ENCODE results near the gene PLD6. TPM values are rescaled to one million over a fixed set of nuclear protein-coding genes. Genes with fewer than 3 reads are reported as not detected.

Gene PLD6
- total RNA-seq, 3 donors from 2014 or later (not counting 1 experiment from before 2014, with no cell fraction given): 0.45 to 1.7 (median 0.84) TPM

DNA sequence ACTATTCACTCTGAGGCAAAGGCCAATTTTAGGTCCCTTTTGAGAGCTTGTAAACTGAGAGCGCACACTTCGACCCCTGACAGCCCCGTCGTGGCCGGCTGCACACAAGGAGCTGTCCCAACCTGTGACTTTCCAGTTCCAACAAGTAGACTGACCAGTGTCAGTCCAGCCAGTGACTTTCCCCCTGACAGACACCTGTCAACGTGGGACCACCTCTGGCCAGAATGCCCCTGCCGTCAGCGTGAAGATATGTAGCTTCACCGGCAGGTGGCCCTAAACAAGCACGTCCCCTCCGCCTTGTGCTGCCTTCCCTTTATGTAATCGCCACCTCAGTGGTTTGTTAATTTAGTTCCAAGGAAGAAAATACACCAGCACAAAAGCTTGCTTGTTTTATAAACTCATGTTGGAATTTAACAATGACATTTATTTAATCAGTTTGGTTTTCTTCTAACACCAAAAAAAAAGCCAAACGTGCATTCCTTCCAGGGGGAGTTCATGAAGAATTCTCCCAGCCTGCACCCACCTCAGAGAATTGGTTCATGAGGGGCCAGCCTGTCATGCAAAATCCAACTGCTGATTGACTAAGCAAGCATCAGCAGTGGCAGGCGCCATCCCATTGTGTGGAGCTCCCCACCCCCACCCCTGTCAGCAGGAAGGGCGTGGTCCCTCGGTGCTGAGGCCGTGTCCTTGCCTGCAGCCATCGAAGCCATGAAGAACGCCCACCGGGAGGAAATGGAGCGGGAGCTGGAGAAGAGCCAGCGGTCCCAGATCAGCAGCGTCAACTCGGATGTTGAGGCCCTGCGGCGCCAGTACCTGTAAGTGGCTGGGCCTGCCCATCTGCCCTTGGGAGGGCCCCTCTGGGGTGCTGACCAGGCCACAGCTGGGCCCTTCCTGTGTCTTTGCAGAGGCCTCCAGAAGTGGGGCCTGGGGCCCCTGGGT, 33.9 kb downstream of the PLD6 start:
- H3K9me3 Mint-ChIP-seq: no peaks in the 10 kb centered on the region
- no peak overlapping the region for H3K4me3 Mint-ChIP-seq
- ATAC-seq (peak in 1 of 3 donors; percentile 17), DNase-seq (no peak)
- peaks cover 29 to 34% of the 10 kb centered on the region in 2 donors for H3K4me1 Mint-ChIP-seq
- intact Hi-C loops (cut with micrococcal nuclease): no loop called here
- WGBS (ENCODE audit: insufficient coverage): 82% methylated on average over 26 of the region's 26 CpGs
- Histone ChIP-seq H3K27me3 (ENCODE audit: control insufficient read depth, insufficient read depth, low read length) (no peaks in the 10 kb centered on the region), H3K9me3 (ENCODE audit: control insufficient read depth, insufficient read depth, low read length) (no peaks in the 10 kb centered on the region), H3K27ac (ENCODE audit: low read length) (no peak overlapping the region), H3K36me3 (ENCODE audit: control insufficient read depth, insufficient read depth, low read length) (peaks cover 70% of the 10 kb centered on the region), H3K4me3 (ENCODE audit: low read length) (no peak overlapping the region), H3K4me1 (ENCODE audit: control insufficient read depth, insufficient read depth, low read length) (peaks cover 38% of the 10 kb centered on the region)
- peak overlapping the region; percentile 46 to 57 for H3K27ac Mint-ChIP-seq
- no peaks in the 10 kb centered on the region for H3K27me3 Mint-ChIP-seq (ENCODE audit: low read depth in 2 of 2)
- TF ChIP-seq, protein P1, sequence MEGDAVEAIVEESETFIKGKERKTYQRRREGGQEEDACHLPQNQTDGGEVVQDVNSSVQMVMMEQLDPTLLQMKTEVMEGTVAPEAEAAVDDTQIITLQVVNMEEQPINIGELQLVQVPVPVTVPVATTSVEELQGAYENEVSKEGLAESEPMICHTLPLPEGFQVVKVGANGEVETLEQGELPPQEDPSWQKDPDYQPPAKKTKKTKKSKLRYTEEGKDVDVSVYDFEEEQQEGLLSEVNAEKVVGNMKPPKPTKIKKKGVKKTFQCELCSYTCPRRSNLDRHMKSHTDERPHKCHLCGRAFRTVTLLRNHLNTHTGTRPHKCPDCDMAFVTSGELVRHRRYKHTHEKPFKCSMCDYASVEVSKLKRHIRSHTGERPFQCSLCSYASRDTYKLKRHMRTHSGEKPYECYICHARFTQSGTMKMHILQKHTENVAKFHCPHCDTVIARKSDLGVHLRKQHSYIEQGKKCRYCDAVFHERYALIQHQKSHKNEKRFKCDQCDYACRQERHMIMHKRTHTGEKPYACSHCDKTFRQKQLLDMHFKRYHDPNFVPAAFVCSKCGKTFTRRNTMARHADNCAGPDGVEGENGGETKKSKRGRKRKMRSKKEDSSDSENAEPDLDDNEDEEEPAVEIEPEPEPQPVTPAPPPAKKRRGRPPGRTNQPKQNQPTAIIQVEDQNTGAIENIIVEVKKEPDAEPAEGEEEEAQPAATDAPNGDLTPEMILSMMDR (IDR thresholded peaks at IDR 0.05): no peak
- no peaks in the 10 kb centered on the region for H3K36me3 Mint-ChIP-seq

DNA sequence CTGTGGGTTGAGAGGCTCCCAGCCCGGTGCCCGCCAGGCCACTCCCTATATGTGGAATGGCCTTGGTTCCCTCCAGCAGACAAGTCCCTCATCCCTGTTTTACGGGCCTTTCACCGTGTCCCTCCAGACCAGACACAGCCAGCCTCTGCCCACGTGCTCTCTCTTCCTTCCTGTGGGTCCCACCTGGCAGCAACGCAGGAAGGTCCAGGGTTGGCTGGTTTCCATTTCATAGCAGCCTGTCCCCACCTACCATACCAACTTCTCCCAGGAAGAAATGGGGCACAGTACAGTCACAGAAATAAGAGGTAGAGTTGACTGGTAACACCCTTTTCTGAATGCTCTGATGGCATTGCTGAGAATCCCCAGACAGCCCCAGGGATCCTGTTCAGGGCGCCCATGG, 34.9 kb downstream of the PLD6 start:
- Mint-ChIP-seq H3K36me3 (no peaks in the 10 kb centered on the region), H3K27ac (peak overlapping the region; percentile 29 to 53), H3K4me1 (peaks cover 29 to 37% of the 10 kb centered on the region in 2 donors), H3K9me3 (no peaks in the 10 kb centered on the region), H3K4me3 (no peak overlapping the region), H3K27me3 (ENCODE audit: low read depth in 2 of 2) (no peaks in the 10 kb centered on the region)
- intact Hi-C loops (cut with micrococcal nuclease): no loop called here
- Histone ChIP-seq H3K27ac (ENCODE audit: low read length) (no peak overlapping the region), H3K36me3 (ENCODE audit: control insufficient read depth, insufficient read depth, low read length) (peaks cover 69% of the 10 kb centered on the region), H3K9me3 (ENCODE audit: control insufficient read depth, insufficient read depth, low read length) (no peaks in the 10 kb centered on the region), H3K27me3 (ENCODE audit: control insufficient read depth, insufficient read depth, low read length) (no peaks in the 10 kb centered on the region), H3K4me1 (ENCODE audit: control insufficient read depth, insufficient read depth, low read length) (peaks cover 38% of the 10 kb centered on the region), H3K4me3 (ENCODE audit: low read length) (no peak overlapping the region)
- ATAC-seq (no peak), DNase-seq (no peak)
- WGBS (ENCODE audit: insufficient coverage): 59% methylated on average over 7 of the region's 7 CpGs
- TF ChIP-seq, protein P1 (IDR thresholded peaks at IDR 0.05): no peak

DNA sequence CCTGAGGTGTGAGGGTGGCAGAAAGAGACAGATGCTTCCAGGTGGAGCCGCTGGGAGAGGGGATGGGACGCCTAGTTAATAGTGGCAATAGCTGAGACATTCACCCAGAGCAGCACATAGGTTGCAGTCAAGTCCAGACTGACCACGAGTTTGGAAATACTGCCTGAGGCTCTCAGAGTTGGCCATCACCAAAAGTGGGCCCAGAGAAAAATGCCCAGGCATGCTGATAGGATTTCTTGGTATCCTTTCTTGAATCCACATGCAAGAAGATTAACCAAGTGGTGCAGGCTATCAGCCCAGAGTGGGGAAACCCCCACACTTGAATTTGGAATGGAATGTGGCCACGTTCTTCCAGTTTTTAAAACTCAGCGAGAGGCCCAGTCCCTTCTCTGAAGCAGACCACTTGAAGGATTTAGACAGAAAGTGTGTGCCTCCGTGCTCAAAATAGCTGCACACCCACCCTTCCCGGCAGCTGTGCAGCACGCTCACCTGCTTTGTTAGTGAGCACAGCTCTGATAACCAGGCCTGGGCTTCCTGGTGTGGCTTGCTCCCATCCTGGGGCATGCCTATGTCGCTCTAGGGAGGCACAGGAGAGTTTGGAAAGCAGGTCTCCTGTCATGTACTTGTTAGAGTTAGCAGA, 35.7 kb downstream of the PLD6 start:
- Mint-ChIP-seq H3K27me3 (ENCODE audit: low read depth in 2 of 2) (no peaks in the 10 kb centered on the region), H3K9me3 (no peaks in the 10 kb centered on the region), H3K4me1 (peaks cover 29 to 37% of the 10 kb centered on the region in 2 donors), H3K36me3 (no peaks in the 10 kb centered on the region), H3K27ac (peak overlapping the region in 1 of 2 donors; percentile 29), H3K4me3 (no peak overlapping the region)
- H3K4me1 ChIP-seq (ENCODE audit: control insufficient read depth, insufficient read depth, low read length): peaks cover 34% of the 10 kb centered on the region
- ATAC-seq: no peak
- TF ChIP-seq, protein P1 (IDR thresholded peaks at IDR 0.05): no peak
- DNase-seq: no peak
- H3K27ac ChIP-seq (ENCODE audit: low read length): no peak overlapping the region
- H3K27me3 ChIP-seq (ENCODE audit: control insufficient read depth, insufficient read depth, low read length): no peaks in the 10 kb centered on the region
- 91% methylated on average over 9 of the region's 9 CpGs for WGBS (ENCODE audit: insufficient coverage)
- peaks cover 68% of the 10 kb centered on the region for H3K36me3 ChIP-seq (ENCODE audit: control insufficient read depth, insufficient read depth, low read length)
- H3K9me3 ChIP-seq (ENCODE audit: control insufficient read depth, insufficient read depth, low read length): no peaks in the 10 kb centered on the region
- H3K4me3 ChIP-seq (ENCODE audit: low read length): no peak overlapping the region
- intact Hi-C loops (cut with micrococcal nuclease): no loop called here

Measured in natural killer cell (primary cell).